NOMO-1 (cell line): Measurements from ENCODE around the gene CAMTA1.

Source experiments
- DNase-seq, 2 experiments: peaks; one replicate each; lab custom pipeline; 2025; ENCODE audit not compliant: unreplicated experiment in 2 of 2; lab: John Stamatoyannopoulos, UW

The CAMTA1 gene

GRCh38 chr1:7608628-7609305 lies 823.5 kb downstream of the CAMTA1 start:
- DNase-seq = no peak

DNA sequence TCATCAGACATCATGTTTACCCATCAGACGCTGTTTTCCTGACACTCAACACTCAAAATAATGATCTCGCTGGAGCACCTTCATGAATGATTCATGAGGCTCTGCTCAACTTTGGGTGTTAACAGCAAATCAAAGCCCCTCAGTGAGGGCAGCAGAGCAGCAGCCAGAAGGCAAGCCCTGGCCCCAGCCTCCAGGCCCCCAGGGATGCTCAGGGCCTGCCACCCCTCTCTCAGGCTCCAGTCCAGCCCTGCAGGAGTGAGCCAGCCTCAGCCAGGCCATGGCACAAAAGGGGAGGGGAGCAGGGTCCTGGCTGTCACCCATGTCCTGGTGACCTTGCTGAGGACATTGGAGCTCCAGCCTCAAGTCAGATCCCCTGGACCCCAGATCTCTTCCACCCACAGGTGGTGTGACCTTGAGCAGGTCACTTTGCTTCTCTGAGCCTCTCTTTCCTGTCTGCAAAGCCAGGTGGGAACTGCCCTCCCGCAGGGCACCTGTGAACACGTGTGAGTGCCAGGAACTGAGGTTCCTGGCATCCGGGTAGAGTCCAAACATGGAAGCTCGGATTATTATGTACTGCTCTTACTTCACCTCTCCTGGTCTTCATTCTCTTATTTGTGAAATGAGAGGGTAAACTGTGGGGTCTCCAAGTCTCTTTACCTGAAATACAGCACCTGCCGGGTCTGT lies 824.2 kb downstream of the CAMTA1 start:
- DNase-seq = no peak

DNA sequence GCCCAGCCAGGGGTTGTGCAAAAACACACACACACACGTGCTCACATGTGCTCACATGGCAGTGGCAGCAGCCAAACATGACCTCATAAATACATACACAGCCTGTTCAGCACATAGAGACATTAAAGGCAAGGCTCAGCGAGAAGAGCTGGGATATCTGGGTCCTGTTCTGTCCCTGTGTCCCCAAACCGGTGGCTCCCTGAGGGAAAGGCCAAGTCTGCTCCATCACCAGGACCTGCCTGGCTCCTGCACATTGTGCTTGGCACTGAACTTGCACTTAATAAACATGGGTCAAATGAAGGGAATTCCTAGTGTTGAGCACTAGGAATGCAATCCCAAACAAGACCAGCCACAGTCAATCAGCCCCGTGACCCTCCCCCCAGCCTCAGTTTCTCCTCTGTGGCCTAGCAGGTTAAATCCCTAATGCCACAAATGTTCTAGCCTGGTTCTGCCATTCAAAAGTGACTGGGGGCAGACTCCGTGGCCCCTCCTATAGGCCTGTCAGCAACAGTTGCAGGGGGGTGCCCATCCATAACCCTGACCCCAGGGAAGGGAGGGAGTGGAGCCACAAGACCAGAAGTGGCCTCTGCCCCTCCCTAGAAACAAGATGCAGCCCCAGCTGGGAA lies 825.0 kb downstream of the CAMTA1 start:
- DNase-seq = no peak

DNA sequence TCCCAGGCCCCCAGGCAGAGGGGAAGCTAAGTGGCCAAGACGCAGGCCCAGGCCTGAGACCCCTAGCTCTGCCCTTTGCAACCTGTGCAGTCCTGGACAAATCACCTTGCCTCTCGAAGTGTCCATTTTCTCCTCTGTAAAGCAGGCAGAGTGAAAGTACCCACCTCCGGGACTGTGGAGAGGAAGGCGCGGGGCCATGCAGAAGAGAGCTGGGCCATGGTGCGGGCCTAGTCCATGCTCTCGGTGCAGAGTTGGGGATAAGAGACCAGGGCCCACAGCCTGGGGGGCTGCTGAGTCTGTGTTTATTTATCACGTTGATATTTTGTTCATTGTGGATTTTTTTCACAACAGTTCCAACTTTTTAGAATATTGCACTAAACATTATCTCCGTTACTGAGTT lies 825.7 kb downstream of the CAMTA1 start:
- DNase-seq = no peak

- DNase-seq = no peak
Observed at GRCh38 chr1:7611421-7612010, 826.3 kb downstream of the CAMTA1 start.

DNA sequence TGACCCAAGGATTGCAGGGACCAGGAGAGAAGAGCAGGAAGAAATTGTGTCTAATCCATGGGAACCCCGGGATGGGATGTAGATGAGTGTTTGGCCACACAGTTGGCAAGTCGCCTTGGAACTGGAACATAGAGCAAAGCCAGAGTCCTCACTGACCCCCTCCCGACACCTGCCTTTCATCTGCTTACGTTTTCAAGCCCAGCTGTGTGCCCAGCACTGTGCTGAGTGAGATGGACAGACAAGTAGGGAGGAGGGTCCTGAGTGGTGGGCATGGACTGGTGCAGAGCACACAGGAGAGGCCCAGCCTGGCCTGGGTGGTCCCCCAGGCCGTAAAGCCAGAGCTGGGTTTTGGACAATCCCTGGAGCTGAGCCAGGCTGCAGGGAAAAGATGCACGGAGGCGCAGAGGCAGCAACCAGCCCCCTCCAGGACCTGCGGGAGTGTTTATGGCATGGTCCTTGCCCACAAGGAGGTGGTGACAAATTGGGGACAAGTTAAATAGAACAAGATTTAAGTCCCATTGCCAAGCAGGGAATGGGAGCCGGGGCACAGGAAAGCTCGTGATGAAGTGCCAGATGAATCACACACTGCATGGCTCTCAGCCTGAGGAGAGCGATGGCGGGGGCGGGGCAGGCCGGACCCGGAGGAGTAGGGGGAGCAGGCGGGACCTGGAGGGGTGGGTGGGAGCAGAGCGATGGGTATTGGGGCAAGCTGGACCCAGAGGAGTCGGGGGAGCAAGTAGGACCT lies 828.0 kb downstream of the CAMTA1 start:
- no peak for DNase-seq

DNA sequence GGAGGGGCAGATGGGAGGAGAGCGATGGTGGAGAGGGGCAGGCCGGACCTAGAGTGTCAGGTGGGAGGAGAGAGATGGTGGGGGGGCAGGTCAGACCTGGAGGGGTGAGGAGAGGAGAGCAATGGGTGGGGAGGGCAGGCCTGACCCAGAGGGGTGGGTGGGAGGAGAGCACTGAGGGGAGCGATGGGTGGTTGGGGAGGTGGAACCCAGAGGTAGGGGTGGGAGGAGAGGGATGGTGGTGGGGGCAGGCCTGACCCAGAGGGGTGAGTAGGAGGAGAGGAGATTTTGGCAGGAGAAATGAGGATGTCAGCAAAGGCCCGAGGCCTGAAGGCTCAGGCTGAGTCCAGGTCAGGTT lies 828.6 kb downstream of the CAMTA1 start:
- no peak for DNase-seq

DNA sequence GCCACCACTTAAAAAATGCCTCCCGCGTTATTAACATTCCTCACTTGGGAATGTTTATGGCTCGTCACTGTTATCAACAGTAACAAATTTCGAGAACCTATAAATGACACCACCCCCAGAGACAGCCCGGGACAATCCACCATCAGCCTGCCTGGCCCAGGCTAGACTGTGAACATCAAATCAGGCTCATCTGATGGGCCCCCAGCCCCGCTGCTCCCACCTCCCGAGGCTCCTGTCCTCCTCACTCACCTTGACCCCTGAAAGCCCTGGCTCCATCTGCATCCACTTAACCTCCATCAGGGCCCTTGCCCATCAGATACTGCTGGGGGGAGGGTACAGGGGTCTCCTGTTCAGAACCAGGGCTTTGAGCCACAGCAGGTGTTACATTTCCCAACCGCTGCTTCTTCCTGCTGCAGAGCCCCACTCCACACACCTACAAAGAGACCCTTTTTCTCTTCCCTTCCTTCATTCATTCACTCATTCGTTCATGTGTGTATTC lies 829.4 kb downstream of the CAMTA1 start:
- DNase-seq = no peak

DNA sequence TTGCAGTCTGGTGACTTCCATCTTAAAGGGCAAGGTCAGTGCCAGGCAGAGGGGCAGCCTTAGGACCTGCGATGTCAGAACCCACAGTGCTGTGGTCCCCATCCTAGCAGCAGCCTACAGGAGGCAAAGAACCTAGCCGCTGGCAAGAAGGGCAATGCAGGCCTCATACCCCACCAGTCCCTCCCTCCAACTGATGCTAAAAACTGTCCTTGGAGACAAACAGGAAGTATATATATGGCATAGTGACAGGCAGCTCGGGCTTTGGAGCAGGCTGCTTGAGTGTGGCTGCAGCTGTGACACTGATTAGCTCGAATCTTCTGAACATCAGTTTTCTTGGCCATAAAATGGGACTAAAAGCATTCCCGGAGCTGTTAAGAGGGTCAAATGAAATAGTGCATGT lies 829.9 kb downstream of the CAMTA1 start:
- no peak for DNase-seq

GRCh38 chr1:7616076-7616832 lies 831.0 kb downstream of the CAMTA1 start:
- peak in 1 of 2 experiments; percentile 11 for DNase-seq

DNA sequence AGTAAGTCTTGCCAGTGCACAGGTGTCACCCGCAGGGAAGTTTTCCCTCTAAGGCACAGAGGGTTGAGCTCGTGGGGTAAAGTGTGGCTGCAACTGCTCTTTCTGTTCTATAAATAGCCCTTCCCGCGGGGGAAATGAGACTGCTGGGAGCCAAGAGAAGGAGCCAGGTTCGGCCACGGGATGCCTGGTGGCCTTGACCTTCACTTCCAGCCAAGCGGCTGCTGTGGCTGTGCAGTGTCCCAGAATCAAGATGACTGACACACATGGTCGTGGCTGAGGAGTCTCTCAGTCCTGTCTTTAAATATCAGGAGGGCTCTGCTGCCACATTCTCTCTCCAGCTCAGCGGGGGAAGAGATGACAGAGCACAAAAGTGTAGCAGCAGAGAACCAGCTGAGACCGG lies 831.7 kb downstream of the CAMTA1 start:
- no peak for DNase-seq

DNA sequence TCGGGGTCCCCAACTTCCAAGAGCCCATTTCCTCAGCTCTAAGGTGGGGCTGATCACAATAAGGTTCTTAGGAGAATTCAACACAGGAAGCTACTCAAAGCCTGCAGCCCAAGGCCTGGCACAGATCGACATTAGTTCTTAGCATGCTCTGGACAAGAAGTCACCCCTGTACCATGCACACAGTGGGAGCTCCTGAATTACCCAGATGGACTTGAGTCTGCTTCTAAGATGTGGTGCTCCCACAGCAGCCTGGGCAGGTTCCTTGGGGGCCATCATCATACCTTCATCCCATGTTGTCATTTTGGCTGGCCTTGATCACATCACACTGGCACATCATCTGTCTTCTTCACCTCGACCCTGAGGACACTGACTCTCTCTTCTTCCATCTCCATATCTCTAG lies 832.6 kb downstream of the CAMTA1 start:
- DNase-seq = no peak

- DNase-seq = no peak
Observed at GRCh38 chr1:7620196-7620595, 834.9 kb downstream of the CAMTA1 start.

- peak; percentile 4 to 23 for DNase-seq
Observed at GRCh38 chr1:7621334-7622219, 836.3 kb downstream of the CAMTA1 start.

GRCh38 chr1:7623842-7624241 lies 838.6 kb downstream of the CAMTA1 start:
- DNase-seq = no peak

- no peak for DNase-seq
Observed at GRCh38 chr1:7624791-7625355, 839.6 kb downstream of the CAMTA1 start.

DNA sequence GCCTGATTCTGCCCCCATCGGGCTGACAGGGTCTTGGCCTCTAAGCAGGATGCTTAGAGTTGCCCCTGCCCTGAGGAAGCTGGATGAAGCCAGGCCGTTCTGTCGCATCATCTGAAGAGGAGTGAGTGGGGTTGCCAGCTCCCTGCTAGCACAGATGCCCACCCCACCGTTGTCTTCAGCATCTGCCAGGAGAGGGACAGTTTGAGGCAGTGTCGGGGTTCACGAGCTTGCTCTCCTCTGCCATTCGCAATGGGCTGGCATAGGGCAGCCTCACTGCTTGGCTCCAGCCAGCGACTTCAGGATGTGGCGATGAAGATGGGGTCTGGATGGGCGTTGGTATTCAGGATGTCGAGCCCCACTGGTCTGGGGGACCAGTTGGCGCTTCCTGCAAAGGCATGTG lies 840.1 kb downstream of the CAMTA1 start:
- no peak for DNase-seq

DNA sequence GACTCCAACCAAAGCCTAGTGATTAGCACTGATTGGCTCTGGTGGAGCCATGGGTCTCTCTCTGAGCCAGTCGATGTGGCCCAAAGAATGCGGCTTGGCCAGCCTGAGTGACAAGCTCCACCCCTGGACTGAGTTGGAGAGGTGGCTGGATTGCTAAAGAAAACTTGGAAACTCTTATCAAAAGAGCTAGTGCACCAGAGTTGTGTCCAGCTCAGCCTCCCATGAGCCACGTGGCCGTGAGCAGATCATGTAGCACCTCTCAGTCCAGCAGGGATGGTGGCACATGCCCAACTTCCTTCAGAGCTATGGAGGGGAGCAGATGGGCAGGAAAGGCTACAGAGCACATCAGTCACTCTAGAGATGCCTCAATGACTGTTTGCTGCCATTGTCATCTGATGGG lies 843.0 kb downstream of the CAMTA1 start:
- no peak for DNase-seq

- no peak for DNase-seq
Observed at GRCh38 chr1:7629011-7629410, 843.8 kb downstream of the CAMTA1 start.
